ENCODE results near the gene GNAT1.

The GNAT1 gene

DNA sequence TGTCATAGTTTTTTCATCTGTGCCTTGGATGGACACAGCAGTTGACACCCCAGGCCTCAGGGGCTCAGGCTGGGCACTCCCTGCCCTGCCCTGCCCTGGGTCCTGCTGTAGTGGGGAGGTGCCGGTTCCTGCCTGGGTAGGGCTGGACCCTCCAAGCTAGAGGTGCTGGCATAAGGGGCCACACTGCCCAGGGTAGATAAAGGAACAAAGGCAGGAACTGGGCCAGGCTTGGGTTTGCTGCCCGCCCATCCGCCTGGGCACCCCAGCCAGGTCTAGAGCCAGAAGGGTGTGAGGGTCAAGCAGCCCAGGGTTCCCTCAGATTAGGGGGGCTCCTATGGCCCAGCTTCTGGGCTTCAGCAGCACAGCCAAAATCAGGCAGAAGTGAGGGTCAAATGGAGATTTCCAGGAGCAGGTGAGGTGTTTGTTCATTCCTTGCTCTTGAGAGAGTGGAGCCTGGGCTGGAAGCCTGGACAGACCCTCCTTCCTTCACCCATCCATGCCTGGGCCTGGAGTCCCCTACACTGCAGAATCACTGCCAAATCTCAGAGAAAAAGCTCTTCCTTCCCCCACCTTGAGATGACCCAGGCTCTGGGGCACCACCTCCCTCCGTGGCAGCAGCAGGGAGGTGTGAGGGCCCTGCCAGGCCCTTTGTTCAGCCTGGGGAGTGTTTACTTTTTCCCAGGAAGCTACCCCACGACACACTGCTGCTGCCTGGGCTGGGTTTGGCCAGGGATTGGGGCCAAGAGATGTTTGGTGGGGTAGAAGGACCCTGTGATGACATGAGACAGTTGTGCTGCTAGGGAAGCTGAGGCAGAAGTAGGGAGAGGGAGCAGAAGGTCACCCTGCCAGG, 29.2 kb upstream of the GNAT1 start:
- in situ Hi-C loops (cut with MboI; ENCODE audit: low sequenced_read_pairs): no loop called here

DNA sequence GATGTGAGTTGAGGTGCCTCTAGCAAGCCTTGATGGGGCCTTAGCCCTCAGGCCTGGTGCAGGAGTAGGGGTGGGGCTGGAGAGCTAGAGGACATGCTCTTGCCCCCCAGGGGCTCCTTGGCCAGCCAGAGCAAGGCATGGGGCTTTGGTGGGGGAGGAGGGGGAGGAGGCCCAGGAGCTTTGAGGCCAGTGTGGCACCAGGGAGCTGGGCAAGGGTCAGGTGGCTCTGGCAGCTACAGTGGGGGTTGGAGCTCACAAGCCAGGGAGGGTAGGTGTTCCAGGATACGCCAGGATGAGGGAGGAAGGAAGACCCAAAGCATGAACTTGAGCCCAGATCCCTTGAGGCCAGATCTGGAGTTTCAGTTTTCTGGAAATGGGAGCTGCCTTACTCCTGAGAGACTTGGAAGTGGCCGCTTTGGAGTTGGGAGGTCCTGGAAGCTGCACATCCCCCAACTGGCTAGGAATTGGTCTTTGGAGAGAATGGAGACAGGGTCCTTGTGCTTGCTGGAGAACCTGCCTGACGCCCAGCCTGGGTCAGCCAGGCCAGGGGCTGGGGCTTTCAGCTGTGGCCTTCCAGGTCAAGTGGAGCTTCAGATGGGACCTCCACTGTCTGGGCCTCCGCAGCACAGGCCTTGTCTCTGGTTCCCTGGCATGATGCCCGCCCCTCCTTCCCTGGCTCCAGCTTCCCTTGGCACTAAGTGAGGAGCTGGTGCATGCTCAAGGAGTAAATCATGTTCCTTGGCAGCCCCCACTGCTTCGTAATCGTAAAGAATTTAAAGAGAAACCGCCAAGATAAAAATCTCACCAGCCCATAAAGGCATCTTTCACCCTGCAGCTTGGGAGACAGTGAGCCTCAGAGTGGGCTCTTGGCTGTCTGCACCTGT, 27.6 kb upstream of the GNAT1 start:
- in situ Hi-C loops (cut with MboI; ENCODE audit: low sequenced_read_pairs): no loop called here

DNA sequence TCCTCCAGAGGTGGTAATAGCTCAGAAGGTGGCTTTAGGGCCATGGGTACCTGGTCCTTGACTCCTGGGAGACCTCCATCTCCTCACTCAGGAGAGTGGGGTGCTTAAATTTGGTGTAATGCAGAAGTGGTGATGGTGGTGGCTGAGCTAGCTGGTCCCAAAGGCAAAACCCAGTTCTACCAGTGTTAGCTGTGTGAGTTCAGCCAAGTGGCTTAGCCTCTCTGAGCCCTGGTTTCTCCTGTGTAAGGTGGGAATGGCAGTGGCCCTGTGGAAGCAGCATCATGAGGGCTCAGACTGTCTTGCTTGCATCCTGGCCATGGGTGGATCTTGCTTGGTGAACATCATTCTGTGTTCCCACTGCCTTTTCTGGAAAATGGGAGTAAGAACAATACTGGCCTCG, 26.9 kb upstream of the GNAT1 start:
- in situ Hi-C loops (cut with MboI; ENCODE audit: low sequenced_read_pairs): no loop called here

DNA sequence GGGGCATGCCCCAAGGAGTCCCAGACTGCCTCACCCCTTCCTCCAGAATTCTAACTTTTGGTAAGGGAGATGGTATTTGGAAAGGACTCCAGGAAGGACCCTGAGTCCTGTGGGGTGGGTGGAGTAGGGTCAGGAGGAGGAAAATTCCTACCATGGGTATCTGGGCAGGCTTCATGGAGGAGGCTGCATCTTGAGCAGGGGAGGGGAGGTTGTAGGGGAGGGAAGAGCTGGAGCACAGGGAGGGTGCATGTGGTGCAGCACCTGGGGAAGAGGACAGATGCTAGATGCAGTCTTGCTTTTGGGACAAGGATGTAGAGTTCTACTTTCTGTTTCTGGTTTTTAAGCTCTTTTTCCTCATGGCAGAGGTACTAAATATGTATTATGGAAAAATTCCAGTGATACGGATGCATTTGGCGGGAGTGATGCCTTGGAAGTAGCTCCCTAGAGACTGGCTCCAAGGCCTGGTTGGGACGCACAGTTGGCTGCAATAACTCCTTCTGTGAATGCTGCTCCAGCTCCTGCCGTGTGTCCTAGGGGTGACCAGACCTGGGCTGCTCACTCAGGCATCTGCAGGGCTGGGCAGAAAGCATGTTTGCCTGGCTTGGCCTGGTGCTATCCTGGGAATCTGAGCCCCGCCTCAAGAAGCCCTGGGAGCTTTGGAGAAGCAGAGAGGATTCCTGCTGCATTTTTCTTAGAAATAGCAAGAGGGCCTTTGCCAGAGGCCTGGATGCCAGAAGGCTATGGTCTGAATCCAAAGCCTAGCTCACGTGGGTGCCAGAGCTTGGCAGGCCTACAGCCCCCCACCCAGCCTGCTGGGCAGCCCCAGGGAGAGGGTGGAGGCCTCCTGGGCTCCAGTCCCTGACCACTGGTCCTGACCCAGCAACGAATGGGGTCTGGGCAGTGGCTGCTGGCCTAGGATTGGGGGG, 26.2 kb upstream of the GNAT1 start:
- in situ Hi-C loops (cut with MboI; ENCODE audit: low sequenced_read_pairs): no loop called here

DNA sequence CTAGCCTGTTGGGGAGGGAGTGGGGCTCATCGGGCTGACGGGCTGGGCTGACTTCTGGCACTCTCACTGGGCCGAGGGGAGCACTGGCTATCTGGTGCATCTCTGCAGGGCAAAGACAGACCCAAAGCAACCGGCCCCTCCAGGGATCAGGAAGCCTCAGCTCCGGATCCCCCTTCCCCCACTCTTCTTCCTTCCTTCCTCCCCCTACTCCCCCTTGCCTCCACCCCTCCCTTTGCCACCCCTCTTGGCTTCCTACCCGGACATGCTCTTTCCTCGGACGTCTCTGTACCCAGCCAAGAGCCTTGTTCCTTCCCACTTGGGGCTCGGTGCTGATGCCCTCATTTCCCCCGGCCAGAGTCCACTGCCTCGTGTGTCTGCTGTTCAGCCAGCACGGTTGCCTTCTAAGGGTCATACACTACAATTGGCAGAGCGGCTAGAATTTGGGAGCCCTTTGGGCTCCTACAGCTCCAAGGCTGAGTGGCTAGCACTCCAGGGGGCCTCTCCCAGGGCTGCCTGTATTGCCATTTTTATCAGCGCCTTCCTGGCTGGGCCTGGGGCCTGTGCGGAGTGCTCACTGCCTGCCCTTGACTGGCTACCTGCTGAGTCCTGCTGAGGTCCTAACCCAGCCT, 25.4 kb upstream of the GNAT1 start:
- in situ Hi-C loops (cut with MboI; ENCODE audit: low sequenced_read_pairs): no loop called here

DNA sequence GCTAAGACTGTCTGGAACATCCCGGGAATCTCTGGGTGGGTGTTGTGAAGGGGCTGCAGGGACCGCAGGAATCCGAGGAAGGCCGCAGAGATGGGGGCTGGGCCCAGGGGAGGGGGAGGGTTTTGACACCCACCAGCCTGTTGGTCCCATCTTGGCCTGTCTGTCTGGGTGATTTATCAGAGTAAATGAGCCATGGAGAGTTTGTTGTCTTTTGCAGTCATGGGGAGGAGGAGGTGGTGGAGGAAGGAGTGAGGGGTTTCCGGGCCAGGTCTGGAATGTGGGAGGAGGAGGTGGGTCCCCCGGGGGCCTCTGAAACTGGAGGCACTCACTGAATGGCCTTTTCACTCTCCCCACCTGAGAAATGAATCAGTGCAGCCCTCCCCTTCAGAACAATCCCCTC, 24.8 kb upstream of the GNAT1 start:
- in situ Hi-C loops (cut with MboI; ENCODE audit: low sequenced_read_pairs): no loop called here

DNA sequence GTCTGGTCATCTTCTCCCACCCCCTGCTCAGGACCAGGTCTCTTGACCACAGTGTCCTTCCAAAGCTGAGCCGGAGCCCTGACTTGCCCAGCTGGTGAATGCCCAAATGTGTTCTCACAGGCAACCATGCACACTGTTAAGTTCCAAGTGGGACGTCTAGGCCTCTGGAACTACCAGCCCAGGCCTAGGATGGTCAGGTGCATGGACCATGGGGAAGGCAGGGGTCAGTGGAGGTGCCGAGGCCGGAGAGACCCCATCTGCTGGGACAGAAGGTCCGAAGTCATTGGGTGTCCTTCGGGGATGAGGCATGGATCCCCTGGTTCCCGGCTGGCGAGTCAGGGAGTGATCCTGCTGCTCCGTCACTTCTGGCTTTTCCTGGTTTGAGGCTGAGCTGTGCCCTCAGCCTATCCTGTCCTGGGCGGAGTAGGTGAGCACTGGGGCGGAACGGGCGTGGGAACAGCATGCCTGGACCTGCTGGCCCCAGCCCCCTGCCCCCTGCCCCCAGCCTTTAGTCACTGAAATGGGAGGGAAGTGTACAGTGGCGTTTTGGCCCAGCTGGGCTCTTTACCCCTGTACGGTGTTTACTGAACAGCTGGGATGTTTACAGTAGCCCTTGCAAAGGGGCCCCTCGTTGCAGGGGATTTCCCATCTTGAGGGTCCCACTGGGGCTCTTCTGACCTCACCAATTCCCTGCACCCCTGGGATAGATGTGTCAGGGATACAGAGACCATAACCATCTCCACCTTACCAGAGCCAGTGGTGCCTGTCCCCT, 24.2 kb upstream of the GNAT1 start:
- in situ Hi-C loops (cut with MboI; ENCODE audit: low sequenced_read_pairs): no loop called here

DNA sequence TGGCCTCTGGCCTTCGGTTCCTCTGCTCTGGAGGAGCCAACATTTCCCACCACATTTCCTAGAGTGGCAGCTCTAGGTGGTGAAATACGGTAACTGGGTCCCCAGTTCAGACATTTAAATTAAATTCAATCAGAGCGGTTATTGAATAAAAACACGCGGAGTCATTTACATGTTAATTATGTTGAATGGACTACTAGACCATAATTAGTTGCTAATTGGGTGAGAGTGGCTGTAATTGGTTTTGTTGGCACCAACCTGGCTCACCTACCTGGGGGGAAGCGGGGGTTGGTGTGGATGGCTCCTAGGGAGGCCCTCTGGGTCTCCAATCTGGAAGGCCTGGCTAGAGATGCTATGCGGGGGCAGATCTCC, 23.6 kb upstream of the GNAT1 start:
- in situ Hi-C loops (cut with MboI; ENCODE audit: low sequenced_read_pairs): no loop called here

DNA sequence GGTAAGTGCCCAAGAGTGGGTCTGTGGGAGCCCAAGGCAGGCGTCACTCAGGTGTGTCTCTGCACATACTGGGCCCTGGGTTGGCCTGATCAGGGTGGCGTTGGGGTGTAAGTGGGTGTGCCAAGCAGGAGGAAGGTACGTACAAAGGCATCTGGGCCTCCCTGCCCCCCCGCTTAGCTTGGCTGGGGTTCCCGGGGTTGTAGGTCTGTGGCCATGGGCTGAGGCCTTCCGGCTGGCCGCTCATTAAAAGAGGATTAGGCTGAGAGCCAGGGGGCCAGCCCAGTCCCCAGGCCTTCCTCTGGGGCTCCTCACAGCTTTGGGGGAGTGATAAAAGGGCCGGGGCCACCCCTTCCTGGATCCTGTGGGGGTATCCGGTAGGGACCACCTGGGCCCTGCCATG, 23.0 kb upstream of the GNAT1 start:
- in situ Hi-C loops (cut with MboI; ENCODE audit: low sequenced_read_pairs): no loop called here

DNA sequence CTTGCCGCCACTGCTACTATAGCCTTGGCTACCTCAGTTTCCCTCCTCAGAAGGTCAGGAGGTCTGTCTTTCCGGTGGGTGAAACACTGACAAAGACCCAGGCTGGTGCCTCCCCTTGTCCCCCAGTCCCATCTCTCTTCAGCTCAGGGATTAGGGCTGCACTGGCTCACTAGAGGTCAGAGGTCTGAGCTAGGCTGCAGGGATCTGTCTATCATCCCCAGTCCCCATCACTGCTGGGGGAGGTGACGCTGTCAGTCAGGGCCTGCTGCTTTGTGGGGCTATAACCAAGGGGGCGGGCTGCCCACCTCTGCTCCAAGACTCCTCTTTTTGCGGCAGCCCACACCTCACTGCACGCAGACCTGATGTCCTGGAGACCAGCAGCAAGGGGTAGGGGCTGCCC, 22.6 kb upstream of the GNAT1 start:
- in situ Hi-C loops (cut with MboI; ENCODE audit: low sequenced_read_pairs): no loop called here

DNA sequence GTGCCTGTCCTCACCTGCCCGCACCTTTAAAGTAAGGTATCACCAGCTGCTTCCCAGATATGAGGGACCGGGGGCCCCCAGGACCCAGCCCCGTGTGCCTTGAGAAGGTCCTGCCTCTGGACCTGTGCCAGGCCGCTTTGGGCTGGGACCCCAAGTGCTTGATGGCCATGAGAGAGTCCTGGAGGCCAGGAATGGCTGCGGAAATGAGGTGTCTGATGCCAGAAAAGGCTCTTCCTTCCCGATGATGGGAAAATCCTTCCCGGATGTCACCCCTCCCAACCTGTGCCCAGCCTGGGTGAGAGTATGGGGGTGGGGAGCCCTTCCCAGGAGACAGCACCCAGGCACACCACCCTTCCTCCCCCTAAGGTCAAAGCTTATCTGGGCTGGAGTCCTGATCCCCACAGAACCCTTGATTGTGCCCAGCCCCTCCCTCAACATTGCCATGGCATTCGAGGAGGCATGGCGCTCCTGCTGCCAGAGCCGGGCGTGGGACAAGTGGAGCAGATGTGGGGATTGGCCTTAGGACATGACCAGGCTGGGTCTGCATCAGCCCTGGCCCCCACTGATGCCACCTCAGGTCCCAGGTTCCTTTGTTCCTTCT, 22.1 kb upstream of the GNAT1 start:
- in situ Hi-C loops (cut with MboI; ENCODE audit: low sequenced_read_pairs): no loop called here

DNA sequence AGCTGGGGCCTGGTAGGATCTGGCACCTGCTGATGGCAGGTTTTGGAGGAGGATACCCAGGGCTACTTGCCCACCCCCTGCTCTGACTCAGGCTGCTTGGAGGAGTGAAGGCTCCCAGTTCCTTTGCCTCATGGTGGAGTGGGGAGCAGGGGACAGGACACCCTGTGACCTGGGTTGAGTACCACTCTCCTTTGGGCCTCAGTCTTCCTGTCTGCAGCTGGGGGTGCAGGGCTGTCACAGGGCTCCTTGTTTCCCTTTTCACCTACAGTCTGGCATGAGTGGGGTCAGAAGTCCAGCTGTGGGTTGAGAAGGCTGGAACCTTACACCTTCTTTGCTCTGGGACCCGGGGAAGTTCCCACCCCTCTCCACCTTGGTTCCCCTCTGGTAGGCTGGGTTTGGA, 21.6 kb upstream of the GNAT1 start:
- in situ Hi-C loops (cut with MboI; ENCODE audit: low sequenced_read_pairs): no loop called here

DNA sequence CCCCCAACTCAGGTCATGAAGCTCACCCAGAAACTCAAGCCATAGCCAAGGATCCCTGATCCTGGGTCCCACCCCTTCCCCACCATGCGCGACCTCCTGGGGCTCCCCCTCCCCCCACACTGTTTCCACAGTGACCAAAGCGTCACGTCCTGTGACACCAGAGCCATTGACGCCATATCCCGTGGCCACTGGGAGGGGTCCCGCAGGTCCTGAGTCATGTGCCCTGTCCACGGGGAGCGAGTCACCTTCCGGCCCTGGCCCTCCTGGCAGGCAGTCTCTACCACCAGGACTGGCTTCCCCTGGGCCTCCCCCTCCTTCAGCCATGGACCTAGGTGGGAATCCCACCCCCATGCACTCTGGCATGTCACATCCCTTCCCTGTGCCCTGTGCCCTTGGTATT, 20.7 kb upstream of the GNAT1 start:
- in situ Hi-C loops (cut with MboI; ENCODE audit: low sequenced_read_pairs): no loop called here

DNA sequence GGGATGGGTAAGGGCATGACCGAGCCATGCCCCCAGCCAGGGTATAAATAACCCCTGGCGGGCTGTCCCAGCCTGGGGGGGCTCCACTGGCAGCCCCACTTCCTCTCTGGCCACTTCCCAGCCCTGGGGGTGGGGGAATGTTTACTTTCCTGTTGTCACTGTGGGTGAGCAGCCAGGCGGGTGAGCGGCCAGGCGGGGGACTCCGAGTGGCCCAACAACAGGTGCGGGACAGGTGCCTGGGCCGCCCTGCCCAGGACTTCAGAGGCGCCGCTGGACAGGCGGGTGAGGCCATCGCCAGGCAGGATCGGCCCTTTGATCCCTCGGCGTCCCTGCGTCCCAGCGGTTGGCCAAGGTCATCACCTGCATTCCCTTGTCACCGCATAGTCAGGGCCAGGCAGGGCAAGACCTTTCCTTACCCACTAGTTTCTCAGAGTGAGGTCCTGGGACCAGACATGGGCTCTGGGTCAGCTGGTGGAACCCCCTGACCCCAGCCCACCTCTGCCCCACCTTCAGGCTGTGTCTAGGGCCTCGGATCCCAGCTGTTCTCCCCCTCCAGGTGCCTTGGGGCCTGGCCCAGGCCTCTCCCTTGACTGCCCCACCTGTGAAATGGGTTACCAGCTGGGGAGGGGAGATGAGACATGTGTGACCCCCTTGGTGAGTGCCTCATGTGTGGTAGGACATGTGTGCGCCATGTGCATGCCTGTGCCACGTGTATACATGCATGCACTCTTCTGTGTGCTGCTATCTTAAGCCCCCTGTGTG, 19.7 kb upstream of the GNAT1 start:
- in situ Hi-C loops (cut with MboI; ENCODE audit: low sequenced_read_pairs): no loop called here

DNA sequence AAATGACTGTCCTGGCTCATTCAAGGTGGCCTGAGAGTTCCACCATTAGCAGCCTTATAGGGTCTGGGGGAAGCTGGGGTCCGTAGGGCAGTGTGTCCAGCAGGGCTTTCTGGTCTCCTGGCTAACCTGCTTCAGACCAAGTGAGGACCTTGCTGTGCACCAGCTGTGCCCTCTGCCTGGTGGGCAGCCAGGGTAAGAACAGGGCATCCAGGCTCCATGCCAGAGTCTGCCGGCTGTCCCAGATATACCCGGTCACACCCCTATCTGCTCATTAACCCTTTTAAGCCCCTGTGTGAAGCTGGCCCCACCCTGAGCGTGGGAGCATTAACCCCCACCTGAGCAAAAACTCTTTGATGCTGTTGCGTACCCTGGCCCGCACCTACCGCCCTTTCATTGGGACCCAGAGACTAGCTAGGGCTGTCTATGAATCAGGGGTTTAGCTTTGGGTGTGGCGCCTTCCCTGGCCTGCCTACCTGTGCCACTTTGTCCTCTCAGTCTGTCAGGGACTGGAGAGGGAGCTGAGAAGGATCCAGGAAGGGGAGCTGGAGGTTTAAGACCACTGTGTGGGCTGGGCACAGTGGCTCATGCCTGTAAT, 18.7 kb upstream of the GNAT1 start:
- in situ Hi-C loops (cut with MboI; ENCODE audit: low sequenced_read_pairs): no loop called here

DNA sequence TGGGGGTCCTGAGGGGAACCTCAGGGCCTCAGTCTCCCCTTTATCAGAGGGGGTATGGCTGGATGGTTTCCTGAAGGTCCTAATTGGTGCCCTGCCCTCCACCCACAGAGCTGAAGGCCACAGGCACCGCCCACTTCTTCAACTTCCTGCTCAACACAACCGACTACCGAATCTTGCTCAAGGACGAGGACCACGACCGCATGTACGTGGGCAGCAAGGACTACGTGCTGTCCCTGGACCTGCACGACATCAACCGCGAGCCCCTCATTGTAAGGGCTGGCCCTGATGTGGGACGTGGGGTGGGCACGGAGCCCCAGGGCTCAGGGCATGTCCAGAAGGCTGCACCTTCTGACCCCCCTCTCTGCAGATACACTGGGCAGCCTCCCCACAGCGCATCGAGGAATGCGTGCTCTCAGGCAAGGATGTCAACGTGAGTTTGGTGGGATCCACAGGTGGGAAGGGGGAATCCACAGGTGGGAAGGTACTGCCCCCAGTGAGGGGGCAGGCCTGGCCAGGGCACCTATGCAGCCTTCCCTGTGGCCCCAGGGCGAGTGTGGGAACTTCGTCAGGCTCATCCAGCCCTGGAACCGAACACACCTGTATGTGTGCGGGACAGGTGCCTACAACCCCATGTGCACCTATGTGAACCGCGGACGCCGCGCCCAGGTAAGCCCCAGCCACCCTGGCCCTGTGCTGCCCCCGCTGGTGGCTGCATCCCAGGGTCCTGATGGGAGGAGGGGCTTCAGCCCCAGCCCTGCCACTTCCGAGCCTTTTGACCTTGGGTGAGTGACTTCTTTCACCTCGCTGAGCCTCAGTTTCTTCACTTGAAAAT, 17.5 kb upstream of the GNAT1 start:
- in situ Hi-C loops (cut with MboI; ENCODE audit: low sequenced_read_pairs): no loop called here

DNA sequence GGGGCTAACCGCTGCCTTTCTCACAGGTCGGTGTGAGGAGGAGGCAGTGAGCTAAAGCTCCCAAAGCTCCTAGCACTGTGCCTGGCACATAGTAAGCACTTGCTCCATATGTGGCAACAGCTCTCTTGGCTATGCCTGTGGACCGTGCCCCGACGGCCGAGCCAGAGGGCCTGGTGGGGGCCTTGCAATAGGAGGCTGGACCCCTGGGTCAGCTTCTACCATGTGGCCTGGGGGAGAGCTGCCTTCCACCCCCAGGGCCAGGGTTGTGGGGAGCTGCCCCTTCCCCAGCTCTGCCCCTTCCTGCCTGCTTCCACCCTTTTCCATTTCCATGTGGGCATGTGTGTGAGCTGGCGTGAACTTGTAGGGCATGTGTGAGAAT, 16.9 kb upstream of the GNAT1 start:
- in situ Hi-C loops (cut with MboI; ENCODE audit: low sequenced_read_pairs): no loop called here
